OCI-LY3 (cell line): ENCODE data around the gene EPHB1.

Experiments
- CTCF ChIP-seq: fragments of 200-600, 300-600 bp; sonication (generic); IDR thresholded peaks from 2 replicates; pipeline ENCODE4 v1.5.1; 2014; ENCODE audit warnings: antibody characterized with exemption, low read length, low read depth
- EZH2phosphoT487 ChIP-seq: fragments of 200-600 bp; shearing (Covaris generic); IDR thresholded peaks from 2 replicates; pipeline ENCODE4 v1.6.1; 2018; ENCODE audit warnings: antibody characterized with exemption, mixed run types, low read depth

- no peak for TF ChIP-seq CTCF
- no peak for TF ChIP-seq EZH2phosphoT487
Observed at GRCh38 chr3:134755821-134756220, 39.2 kb upstream of the EPHB1 start.
